Neural cell (in vitro differentiated cells): ENCODE results near the gene STK36. TPM values are rescaled to one million over a fixed set of nuclear protein-coding genes. Genes with fewer than 3 reads are reported as not detected.

Source experiments
- H2AFZ ChIP-seq: fragments of 200-600, 300-800 bp; sonication (generic), shearing (Covaris generic); 2 replicates; pipeline ENCODE4 v1.6.0; 2014; ENCODE audit warnings: low read depth, mild to moderate bottlenecking, antibody characterized with exemption, low read length, moderate library complexity
- H3F3A ChIP-seq: fragments of 200-600 bp; shearing (Covaris generic); 2 replicates; pipeline ENCODE4 v1.6.1; 2016; ENCODE audit warnings: mild to moderate bottlenecking, moderate library complexity, mixed read lengths, antibody characterized with exemption, low read length; ENCODE audit not compliant: insufficient read depth, poor library complexity, severe bottlenecking
- H3K27ac ChIP-seq: fragments of 200-600, 300-800 bp; sonication (generic), shearing (Covaris generic); 2 replicates; pipeline ENCODE4 v1.5.1; 2014; ENCODE audit warnings: mild to moderate bottlenecking, low read length, moderate library complexity
- H3K27me3 ChIP-seq: fragments of 300-800, 200-600 bp; sonication (generic), shearing (Covaris generic); 2 replicates; pipeline ENCODE4 v1.6.0; 2014; ENCODE audit warnings: mild to moderate bottlenecking, low read depth, low read length, moderate library complexity; ENCODE audit not compliant: insufficient read depth
- H3K36me3 ChIP-seq: fragments of 300-800, 200-600 bp; sonication (generic), shearing (Covaris generic); 2 replicates; pipeline ENCODE4 v1.5.1; 2014; ENCODE audit warnings: mild to moderate bottlenecking, antibody characterized with exemption, low read length, moderate library complexity; ENCODE audit not compliant: insufficient read depth
- H3K4me2 ChIP-seq: fragments of 300-800, 200-600 bp; sonication (generic), shearing (Covaris generic); 2 replicates; pipeline ENCODE4 v1.6.0; 2014; ENCODE audit warnings: mild to moderate bottlenecking, low read length
- H3K4me3 ChIP-seq: fragments of 300-800, 200-600 bp; sonication (generic), shearing (Covaris generic); 2 replicates; pipeline ENCODE4 v1.5.1; 2014; ENCODE audit warnings: mild to moderate bottlenecking, low read length, moderate library complexity
- H3K79me2 ChIP-seq: fragments of 200-600 bp; shearing (Covaris generic); replicated peaks from 2 replicates; pipeline ENCODE4 v1.6.0; 2014; ENCODE audit warnings: mild to moderate bottlenecking, low read length, moderate library complexity; ENCODE audit not compliant: insufficient read depth
- H3K9ac ChIP-seq: fragments of 300-800, 200-600 bp; sonication (generic), shearing (Covaris generic); 2 replicates; pipeline ENCODE4 v1.6.1; 2016; ENCODE audit warnings: mild to moderate bottlenecking, low read length, mixed read lengths
- H3K9me2 ChIP-seq: fragments of 200-600 bp; shearing (Covaris generic); 2 replicates; pipeline ENCODE4 v1.6.1; 2016; ENCODE audit warnings: mild to moderate bottlenecking, low read length, mixed read lengths; ENCODE audit not compliant: insufficient read depth
- H3K9me3 ChIP-seq: fragments of 200-600, 300-800 bp; sonication (generic), shearing (Covaris generic); 2 replicates; pipeline ENCODE4 v1.6.1; 2016; ENCODE audit warnings: mild to moderate bottlenecking, mixed run types, low read length, moderate library complexity, mixed read lengths
- H4K20me1 ChIP-seq: fragments of 200-600 bp; shearing (Covaris generic); 2 replicates; pipeline ENCODE4 v1.6.1; 2016; ENCODE audit warnings: mild to moderate bottlenecking, mixed run types; ENCODE audit not compliant: insufficient read depth
- CTCF ChIP-seq: fragments of 450-650 bp; IDR thresholded peaks from 2 replicates; pipeline ENCODE4 v1.5.1; 2014; ENCODE audit warnings: antibody characterized with exemption, mild to moderate bottlenecking, moderate library complexity; ENCODE audit not compliant: poor library complexity, severe bottlenecking
- EP300 ChIP-seq: fragments of 450-650 bp; conservative IDR thresholded peaks from 2 replicates; pipeline ENCODE4 v1.6.1; 2014; ENCODE audit warnings: antibody characterized with exemption, mild to moderate bottlenecking, moderate library complexity; ENCODE audit not compliant: poor library complexity, severe bottlenecking
- EZH2 ChIP-seq: fragments of 200-600, 300-800 bp; shearing (Covaris generic), sonication (generic); IDR thresholded peaks from 2 replicates; pipeline ENCODE4 v1.6.1; 2014; ENCODE audit warnings: antibody characterized with exemption, low read length, borderline replicate concordance, mild to moderate bottlenecking; ENCODE audit not compliant: insufficient read depth, poor library complexity, severe bottlenecking
- MXI1 ChIP-seq: fragments of 450-650 bp; conservative IDR thresholded peaks from 2 replicates; pipeline ENCODE4 v1.6.1; 2014; ENCODE audit warnings: antibody characterized with exemption, mild to moderate bottlenecking; ENCODE audit not compliant: poor library complexity, severe bottlenecking
- POLR2AphosphoS5 ChIP-seq: IDR thresholded peaks from 2 replicates; pipeline ENCODE4 v1.6.1; 2012
- RAD21 ChIP-seq: fragments of 450-650 bp; conservative IDR thresholded peaks from 2 replicates; pipeline ENCODE4 v1.6.1; 2014; ENCODE audit warnings: antibody characterized with exemption, mild to moderate bottlenecking, moderate library complexity
- REST ChIP-seq: IDR thresholded peaks from 2 replicates; pipeline ENCODE4 v1.6.1; 2012; ENCODE audit warnings: borderline replicate concordance
- SMC3 ChIP-seq: fragments of 450-650 bp; conservative IDR thresholded peaks from 2 replicates; pipeline ENCODE4 v1.6.1; 2014; ENCODE audit warnings: antibody characterized with exemption, mild to moderate bottlenecking, moderate library complexity; ENCODE audit not compliant: poor library complexity
- TAF1 ChIP-seq: IDR thresholded peaks from 2 replicates; pipeline ENCODE4 v1.6.1; 2012; ENCODE audit warnings: low read depth
- polyA plus RNA-seq: library from polyadenylated mRNA; depleted of rRNA; stranded (reverse); fragments of >200 nt; gene quantifications from 2 replicates; pipeline ENCODE4 v1.2.3, GENCODE V29; 2014

Gene STK36
- polyA plus RNA-seq, 1 donor from 2014 or later, result 69.7 TPM

- peak within 1 kb of the TSS; percentile 95 for H2AFZ ChIP-seq
- H3K27me3 ChIP-seq, result no peaks in the 10 kb centered on the region
- no peaks in the 10 kb centered on the region for H3K36me3 ChIP-seq
- H3F3A ChIP-seq, result no peaks in the 10 kb centered on the region
- H3K4me3 ChIP-seq, result peak within 1 kb of the TSS; percentile 93
- H4K20me1 ChIP-seq, result no peaks in the 10 kb centered on the region
- no peaks in the 10 kb centered on the region for H3K9me3 ChIP-seq
- H3K4me2 ChIP-seq, result peak within 1 kb of the TSS; percentile 94
- H3K9me2 ChIP-seq, result no peaks in the 10 kb centered on the region
- H3K27ac ChIP-seq, result peak within 1 kb of the TSS; percentile 74
- TF ChIP-seq POLR2AphosphoS5 (peak; percentile 71), SMC3 (no peak), MXI1 (peak; percentile 90), TAF1 (peak; percentile 43), REST (peak; percentile 46), RAD21 (no peak), EZH2 (no peak), EP300 (no peak)
- H3K9ac ChIP-seq, result peak within 1 kb of the TSS; percentile 83
- H3K79me2 ChIP-seq, result peaks cover 20% of the 10 kb centered on the region
These were observed 12.5 kb upstream of the STK36 start, which contains the start of the genes BCS1L and ZNF142 for GRCh38 chr2:218659258-218659987. TSS of gene BCS1L (plus strand) at chr2:218659683. CDS start at chr2:218660988, 1,305 bp downstream. TSS of gene ZNF142 (minus strand) at chr2:218659623. CDS start at chr2:218656429, 3,194 bp downstream.

- TF ChIP-seq TAF1 (no peak), CTCF (no peak), EZH2 (no peak), REST (no peak), SMC3 (no peak)
- no peaks in the 10 kb centered on the region for H3K36me3 ChIP-seq
- H3K9ac ChIP-seq, result peak overlapping the region; percentile 83
- peak overlapping the region; percentile 93 for H3K4me3 ChIP-seq
- no peaks in the 10 kb centered on the region for H3K9me2 ChIP-seq
- H4K20me1 ChIP-seq, result no peaks in the 10 kb centered on the region
- H3K9me3 ChIP-seq, result no peaks in the 10 kb centered on the region
- no peaks in the 10 kb centered on the region for H3K27me3 ChIP-seq
- H3K27ac ChIP-seq, result peak overlapping the region; percentile 74
- peak overlapping the region; percentile 95 for H2AFZ ChIP-seq
- H3K79me2 ChIP-seq, result peaks cover 20% of the 10 kb centered on the region
- peak overlapping the region; percentile 94 for H3K4me2 ChIP-seq
- H3F3A ChIP-seq, result no peaks in the 10 kb centered on the region
These were observed 11.9 kb upstream of the STK36 start for GRCh38 chr2:218659988-218660358.
